Hypothalamus (tissue), 51 donors: ENCODE results near the gene LPAR6.

Experiments used
- DNase-seq, 51 donors: peaks; one replicate each; lab custom pipeline; 2025; lab: John Stamatoyannopoulos, UW

Gene LPAR6

DNA sequence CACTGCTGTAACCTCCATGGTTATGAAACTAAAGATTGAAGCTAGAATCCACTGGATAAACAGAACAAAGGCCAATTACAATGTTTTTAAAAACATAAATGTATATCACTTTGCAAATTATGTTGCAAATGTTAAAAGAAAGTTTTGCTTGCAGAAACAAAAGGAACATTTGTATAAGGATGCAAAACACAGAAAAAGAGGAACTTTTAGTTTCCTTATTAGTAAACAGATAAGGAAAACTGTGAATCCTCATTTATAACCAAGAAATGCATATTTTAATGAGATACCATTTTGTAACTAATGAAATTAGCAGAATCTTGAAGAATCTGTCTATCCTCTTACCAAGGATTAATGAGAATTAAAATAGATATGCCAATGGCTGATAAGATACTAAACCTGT is 32.3 kb downstream of the LPAR6 start:
- DNase-seq: no peak

DNA sequence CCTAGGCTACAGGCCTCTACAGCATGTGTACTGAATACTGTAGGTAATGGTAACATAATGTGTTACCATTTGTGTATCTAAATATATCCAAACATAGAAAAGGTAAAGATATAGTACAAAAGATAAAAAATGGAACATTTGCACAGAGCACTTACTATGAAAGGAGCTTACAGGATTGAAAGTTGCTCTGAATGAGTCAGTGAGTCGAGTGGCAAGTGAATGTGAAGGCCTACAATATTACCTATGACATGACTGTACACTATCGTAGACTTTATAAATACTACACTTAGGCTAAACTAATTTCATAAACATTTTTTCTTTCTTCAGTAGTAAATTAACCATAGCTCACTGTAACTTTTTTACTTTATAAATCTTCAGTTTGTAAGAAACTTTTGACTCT is 35.1 kb downstream of the LPAR6 start:
- DNase-seq: no peak

DNA sequence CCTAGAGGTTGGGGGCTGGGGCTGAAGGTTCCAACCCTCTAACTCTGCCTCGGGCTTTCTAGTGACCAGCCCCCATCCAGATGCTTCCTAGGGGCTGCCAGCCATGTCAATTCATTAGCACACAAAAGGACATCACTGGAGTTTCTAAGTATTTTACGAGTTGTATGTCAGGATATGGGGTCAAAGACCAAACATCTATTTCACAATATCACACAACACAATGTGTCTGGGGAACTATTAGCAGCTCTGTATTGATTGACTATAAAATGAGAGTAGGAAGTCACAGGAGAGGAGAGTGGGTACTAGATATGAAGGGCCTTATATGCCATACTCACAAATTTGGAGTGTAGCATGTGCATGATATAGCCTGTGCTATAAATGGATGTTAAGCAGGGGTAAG is 42.1 kb downstream of the LPAR6 start:
- DNase-seq: no peak

DNA sequence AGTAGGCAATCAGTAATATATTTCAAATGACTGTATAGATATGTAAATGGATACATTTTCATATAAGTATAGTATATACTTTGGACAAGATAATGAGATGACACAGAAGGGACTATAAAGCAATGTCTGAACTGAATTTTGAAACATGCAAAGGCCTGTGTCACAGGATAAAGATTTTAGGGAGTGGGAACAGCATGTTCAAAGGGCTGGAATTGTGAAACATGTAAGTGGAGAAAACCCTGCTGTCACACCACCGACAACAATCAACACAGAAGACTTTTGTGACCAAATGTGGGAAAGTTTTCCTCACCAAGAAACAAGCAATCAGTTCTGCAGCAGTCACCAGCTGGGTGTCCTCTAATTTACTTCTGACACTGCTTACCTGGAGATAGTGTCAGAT is 42.9 kb downstream of the LPAR6 start:
- no peak for DNase-seq
